ENCODE results near the gene IGLL5. TPM values are rescaled to one million over a fixed set of nuclear protein-coding genes. Genes with fewer than 3 reads are reported as not detected.
A peak's percentile ranks its signal among the peaks of the same experiment; 100 is the strongest.

The IGLL5 gene
- total RNA-seq, 1 experiment from 2014 or later: not detected

- in situ Hi-C loops (cut with HindIII; ENCODE audit: low pct_unique_long_range_greater_than_20kb, low sequenced_read_pairs): no loop called here
These were observed 6.3 kb upstream of the IGLL5 start for GRCh38 chr22:22881116-22882000.

GRCh38 chr22:22882033-22882717 lies 5.4 kb upstream of the IGLL5 start:
- peak; percentile 14 for DNase-seq (ENCODE audit: low read depth)
- in situ Hi-C loops (cut with HindIII; ENCODE audit: low pct_unique_long_range_greater_than_20kb, low sequenced_read_pairs): no loop called here

More at GRCh38 chr22:22881116-22882000, 6.3 kb upstream of the IGLL5 start:
- no peak for DNase-seq (ENCODE audit: low read depth)

GRCh38 chr22:22883090-22883727 lies 4.4 kb upstream of the IGLL5 start:
- in situ Hi-C loops (cut with HindIII; ENCODE audit: low pct_unique_long_range_greater_than_20kb, low sequenced_read_pairs): no loop called here
- DNase-seq (ENCODE audit: low read depth): no peak

GRCh38 chr22:22884010-22884887 lies 3.4 kb upstream of the IGLL5 start:
- DNase-seq (ENCODE audit: low read depth): peak; percentile 57
- in situ Hi-C loops (cut with HindIII; ENCODE audit: low pct_unique_long_range_greater_than_20kb, low sequenced_read_pairs): no loop called here

GRCh38 chr22:22884888-22885840 lies 2.5 kb upstream of the IGLL5 start:
- in situ Hi-C loops (cut with HindIII; ENCODE audit: low pct_unique_long_range_greater_than_20kb, low sequenced_read_pairs): no loop called here

GRCh38 chr22:22886546-22886945 lies 1.1 kb upstream of the IGLL5 start:
- DNase-seq (ENCODE audit: low read depth): no peak
- in situ Hi-C loops (cut with HindIII; ENCODE audit: low pct_unique_long_range_greater_than_20kb, low sequenced_read_pairs): no loop called here

More at GRCh38 chr22:22884888-22885840, 2.5 kb upstream of the IGLL5 start:
- DNase-seq (ENCODE audit: low read depth): no peak

- no peak for DNase-seq (ENCODE audit: low read depth)
- in situ Hi-C loops (cut with HindIII; ENCODE audit: low pct_unique_long_range_greater_than_20kb, low sequenced_read_pairs): no loop called here
These were observed 1.1 kb downstream of the IGLL5 start for GRCh38 chr22:22888571-22889353.

- in situ Hi-C loops (cut with HindIII; ENCODE audit: low pct_unique_long_range_greater_than_20kb, low sequenced_read_pairs): no loop called here
- no peak for DNase-seq (ENCODE audit: low read depth)
These were observed 2.5 kb downstream of the IGLL5 start for GRCh38 chr22:22890085-22890484.

GRCh38 chr22:22891139-22891621 lies 3.6 kb downstream of the IGLL5 start:
- in situ Hi-C loops (cut with HindIII; ENCODE audit: low pct_unique_long_range_greater_than_20kb, low sequenced_read_pairs): no loop called here

GRCh38 chr22:22892096-22893052 lies 4.8 kb downstream of the IGLL5 start:
- DNase-seq (ENCODE audit: low read depth): no peak
- in situ Hi-C loops (cut with HindIII; ENCODE audit: low pct_unique_long_range_greater_than_20kb, low sequenced_read_pairs): no loop called here

More at GRCh38 chr22:22891139-22891621, 3.6 kb downstream of the IGLL5 start:
- DNase-seq (ENCODE audit: low read depth): no peak

- no peak for DNase-seq (ENCODE audit: low read depth)
- in situ Hi-C loops (cut with HindIII; ENCODE audit: low pct_unique_long_range_greater_than_20kb, low sequenced_read_pairs): no loop called here
These were observed 5.6 kb downstream of the IGLL5 start for GRCh38 chr22:22893077-22893805.

GRCh38 chr22:22893891-22894739 lies 6.5 kb downstream of the IGLL5 start:
- no peak for DNase-seq (ENCODE audit: low read depth)
- in situ Hi-C loops (cut with HindIII; ENCODE audit: low pct_unique_long_range_greater_than_20kb, low sequenced_read_pairs): no loop called here

GRCh38 chr22:22894740-22895731 lies 7.4 kb downstream of the IGLL5 start:
- in situ Hi-C loops (cut with HindIII; ENCODE audit: low pct_unique_long_range_greater_than_20kb, low sequenced_read_pairs): no loop called here
- DNase-seq (ENCODE audit: low read depth): no peak
